Fibroblast of lung (primary cell): Measurements from ENCODE around the gene KCND2. TPM values are rescaled to one million over a fixed set of nuclear protein-coding genes. Genes with fewer than 3 reads are reported as not detected.

Source experiments
- DNase-seq, 2 donors: peaks; one replicate each; pipeline versions ENCODE4 v3.0.0 to v3.0.0-alpha.2; 2010; ENCODE audit warnings: low read depth in 2 of 2
- H2AFZ ChIP-seq: 2 replicates; pipeline ENCODE4 v1.5.1; 2012; ENCODE audit warnings: low read length, control low read depth, inconsistent platforms
- H3K27ac ChIP-seq: 2 replicates; pipeline ENCODE4 v1.5.1; 2011; ENCODE audit warnings: low read length, control low read depth; ENCODE audit not compliant: insufficient read depth
- H3K27me3 ChIP-seq: 2 replicates; pipeline ENCODE4 v1.5.1; 2011; ENCODE audit warnings: mild to moderate bottlenecking, low read length; ENCODE audit not compliant: control insufficient read depth, insufficient read depth
- H3K36me3 ChIP-seq: 2 replicates; pipeline ENCODE4 v1.5.1; 2011; ENCODE audit warnings: low read length; ENCODE audit not compliant: control insufficient read depth, insufficient read depth
- H3K4me1 ChIP-seq: 2 replicates; pipeline ENCODE4 v1.5.1; 2011; ENCODE audit warnings: low read length; ENCODE audit not compliant: control insufficient read depth, insufficient read depth; ENCODE audit errors: extremely low read depth
- H3K4me2 ChIP-seq: 2 replicates; pipeline ENCODE4 v1.5.1; 2011; ENCODE audit warnings: low read length, control low read depth; ENCODE audit not compliant: insufficient read depth; ENCODE audit errors: extremely low read depth
- H3K4me3 ChIP-seq, 4 experiments: fragments of 200-600 bp in 1 of 4; sonication (generic) in 1 of 4; replicated peaks in 1 of 4; 2 replicates each; pipeline ENCODE4 v1.5.1; 2011 to 2016; ENCODE audit warnings: low read length in 4 of 4, low read depth in 3 of 4, mild to moderate bottlenecking in 3 of 4, control low read depth in 2 of 4, inconsistent platforms in 1 of 4, mixed read lengths in 1 of 4; ENCODE audit not compliant: insufficient read depth in 1 of 4; ENCODE audit errors: control extremely low read depth in 1 of 4
- H3K79me2 ChIP-seq: 2 replicates; pipeline ENCODE4 v1.5.1; 2012; ENCODE audit warnings: mild to moderate bottlenecking, low read length, inconsistent platforms; ENCODE audit not compliant: control insufficient read depth, insufficient read depth
- H3K9ac ChIP-seq: 2 replicates; pipeline ENCODE4 v1.5.1; 2011; ENCODE audit warnings: mild to moderate bottlenecking, low read length, control low read depth; ENCODE audit not compliant: insufficient read depth
- H3K9me3 ChIP-seq: 2 replicates; pipeline ENCODE4 v1.5.1; 2012; ENCODE audit warnings: low read depth, low read length; ENCODE audit not compliant: control insufficient read depth, insufficient read depth
- H4K20me1 ChIP-seq: 2 replicates; pipeline ENCODE4 v1.5.1; 2011; ENCODE audit warnings: low read length; ENCODE audit not compliant: control insufficient read depth, insufficient read depth; ENCODE audit errors: extremely low read depth
- CTCF ChIP-seq, 2 donors: IDR thresholded peaks in 1 of 2; conservative IDR thresholded peaks in 1 of 2; 1 replicate in 1 of 2; 2 replicates in 1 of 2; pipeline ENCODE4 v1.5.1; 2011 to 2012; ENCODE audit warnings: low read length in 2 of 2, control low read depth in 1 of 2, inconsistent platforms in 1 of 2, low read depth in 1 of 2, mild to moderate bottlenecking in 1 of 2
- EZH2 ChIP-seq: IDR thresholded peaks from 2 replicates; pipeline ENCODE4 v1.5.1; 2012; ENCODE audit warnings: low read length, control low read depth, mild to moderate bottlenecking; ENCODE audit errors: missing control alignments
- polyA plus RNA-seq, 2 donors: library from polyadenylated mRNA; depleted of rRNA in 1 of 2; stranded (reverse) in 1 of 2; unstranded in 1 of 2; fragments of >200 nt; gene quantifications; 2 replicates each; pipeline ENCODE4 v1.2.1, GENCODE V29; 2011 to 2012; ENCODE audit warnings: missing spikeins in 1 of 2
- total RNA-seq: library from RNA; depleted of rRNA; stranded (reverse); fragments of >200 nt; gene quantifications from 2 replicates; pipeline ENCODE4 v1.2.1, GENCODE V29; 2014

The KCND2 gene
- total and polyA plus RNA-seq, 2 donors (not counting 1 experiment from before 2014, with no cell fraction given) = 2.1 to 6.1 TPM

- no peak overlapping the region for H3K4me2 ChIP-seq
These were observed 47.4 kb downstream of the KCND2 start for GRCh38 chr7:120320218-120320961.

GRCh38 chr7:120327054-120327453 lies 54.1 kb downstream of the KCND2 start:
- Histone ChIP-seq H3K4me2 (no peak overlapping the region), H3K9ac (no peak overlapping the region), H3K4me1 (no peaks in the 10 kb centered on the region), H4K20me1 (no peaks in the 10 kb centered on the region), H2AFZ (no peak overlapping the region), H3K4me3 (no peak overlapping the region), H3K27ac (no peak overlapping the region), H3K9me3 (no peaks in the 10 kb centered on the region), H3K79me2 (no peaks in the 10 kb centered on the region), H3K36me3 (no peaks in the 10 kb centered on the region), H3K27me3 (no peaks in the 10 kb centered on the region)
- TF ChIP-seq CTCF (conservative IDR thresholded peaks at IDR 0.05 in 1 of 2, IDR thresholded peaks at IDR 0.05 in 1 of 2; ENCODE audit: low read depth in 1 of 2, low read length in 2 of 2) (no peak), EZH2 (no peak)
- DNase-seq = no peak

More at GRCh38 chr7:120320218-120320961, 47.4 kb downstream of the KCND2 start:
- Histone ChIP-seq H2AFZ (no peak overlapping the region), H3K9ac (no peak overlapping the region), H3K79me2 (no peaks in the 10 kb centered on the region), H3K9me3 (no peaks in the 10 kb centered on the region), H3K27me3 (no peaks in the 10 kb centered on the region), H3K36me3 (no peaks in the 10 kb centered on the region), H3K27ac (no peak overlapping the region), H4K20me1 (no peaks in the 10 kb centered on the region), H3K4me1 (no peaks in the 10 kb centered on the region), H3K4me3 (no peak overlapping the region)
- TF ChIP-seq CTCF (conservative IDR thresholded peaks at IDR 0.05 in 1 of 2, IDR thresholded peaks at IDR 0.05 in 1 of 2; ENCODE audit: low read depth in 1 of 2, low read length in 2 of 2) (no peak), EZH2 (no peak)
- DNase-seq = no peak

GRCh38 chr7:120332433-120332832 lies 59.5 kb downstream of the KCND2 start:
- no peaks in the 10 kb centered on the region for H3K9me3 ChIP-seq
- no peak overlapping the region for H2AFZ ChIP-seq
- no peak overlapping the region for H3K9ac ChIP-seq
- H3K4me1 ChIP-seq = no peaks in the 10 kb centered on the region
- H3K79me2 ChIP-seq = no peaks in the 10 kb centered on the region
- no peaks in the 10 kb centered on the region for H3K36me3 ChIP-seq
- no peak for DNase-seq
- no peaks in the 10 kb centered on the region for H3K27me3 ChIP-seq
- no peak overlapping the region for H3K4me3 ChIP-seq
- no peak overlapping the region for H3K27ac ChIP-seq
- H4K20me1 ChIP-seq = no peaks in the 10 kb centered on the region
- TF ChIP-seq EZH2 (no peak), CTCF (conservative IDR thresholded peaks at IDR 0.05 in 1 of 2, IDR thresholded peaks at IDR 0.05 in 1 of 2; ENCODE audit: low read depth in 1 of 2, low read length in 2 of 2) (no peak)
- H3K4me2 ChIP-seq = no peak overlapping the region
